Measurements from ENCODE around the gene MSRB3. TPM values are rescaled to one million over a fixed set of nuclear protein-coding genes. Genes with fewer than 3 reads are reported as not detected.

Gene MSRB3
- total RNA-seq, 6 donors from 2014 or later: 15.7 to 76.3 (median 30.4) TPM

- no peak overlapping the region for H3K4me3 ChIP-seq
- no peak overlapping the region for H3K27ac ChIP-seq
- 59 to 72% methylated on average over 3 of the region's 3 CpGs for WGBS, 2 donors
- DNase-seq (no peak), ATAC-seq (ENCODE audit: low FRiP score in 2 of 2) (no peak)
- H3K4me1 ChIP-seq: no peaks in the 10 kb centered on the region
- no peaks in the 10 kb centered on the region for H3K9me3 ChIP-seq
- TF ChIP-seq POLR2A (IDR thresholded peaks at IDR 0.05): no peak
- no peak for TF ChIP-seq CTCF (IDR thresholded peaks at IDR 0.05)
- TF ChIP-seq EP300 (IDR thresholded peaks at IDR 0.05): no peak
- TF ChIP-seq POLR2AphosphoS5 (IDR thresholded peaks at IDR 0.05): no peak
- no peaks in the 10 kb centered on the region for H3K36me3 ChIP-seq
- H3K27me3 ChIP-seq: no peaks in the 10 kb centered on the region
Observed at GRCh38 chr12:65319688-65320200, 41.3 kb downstream of the MSRB3 start.

GRCh38 chr12:65323070-65323469 is 44.6 kb downstream of the MSRB3 start:
- no peak overlapping the region for H3K27ac ChIP-seq
- TF ChIP-seq POLR2AphosphoS5 (IDR thresholded peaks at IDR 0.05) (no peak), CTCF (IDR thresholded peaks at IDR 0.05) (no peak), EP300 (IDR thresholded peaks at IDR 0.05) (no peak), POLR2A (IDR thresholded peaks at IDR 0.05) (no peak)
- no peaks in the 10 kb centered on the region for H3K27me3 ChIP-seq
- no peak for ATAC-seq (ENCODE audit: low FRiP score in 2 of 2)
- H3K9me3 ChIP-seq: no peaks in the 10 kb centered on the region
- no peak for DNase-seq
- H3K4me1 ChIP-seq: no peaks in the 10 kb centered on the region
- H3K36me3 ChIP-seq: no peaks in the 10 kb centered on the region
- no peak overlapping the region for H3K4me3 ChIP-seq
- 70 to 71% methylated on average over 5 of the region's 5 CpGs for WGBS, 2 donors

- DNase-seq (no peak), ATAC-seq (ENCODE audit: low FRiP score in 2 of 2) (no peak)
- Histone ChIP-seq H3K36me3 (peaks cover 0 to 5% (median 0%) of the 10 kb centered on the region in 4 donors), H3K4me1 (no peaks in the 10 kb centered on the region), H3K27ac (no peak overlapping the region), H3K27me3 (no peaks in the 10 kb centered on the region), H3K9me3 (no peaks in the 10 kb centered on the region), H3K4me3 (no peak overlapping the region)
- TF ChIP-seq CTCF (IDR thresholded peaks at IDR 0.05): no peak
- no peak for TF ChIP-seq POLR2AphosphoS5 (IDR thresholded peaks at IDR 0.05)
- TF ChIP-seq EP300 (IDR thresholded peaks at IDR 0.05): no peak
- no peak for TF ChIP-seq POLR2A (IDR thresholded peaks at IDR 0.05)
- WGBS, 2 donors: 66 to 77% methylated on average over 2 of the region's 2 CpGs
Observed at GRCh38 chr12:65324056-65324455, 45.6 kb downstream of the MSRB3 start.

GRCh38 chr12:65324551-65324950 is 46.1 kb downstream of the MSRB3 start:
- peaks cover 0 to 5% (median 0%) of the 10 kb centered on the region in 4 donors for H3K36me3 ChIP-seq
- DNase-seq (no peak), ATAC-seq (ENCODE audit: low FRiP score in 2 of 2) (no peak)
- 91 to 93% methylated on average over 3 of the region's 3 CpGs for WGBS, 2 donors
- H3K4me3 ChIP-seq: no peak overlapping the region
- no peaks in the 10 kb centered on the region for H3K27me3 ChIP-seq
- H3K4me1 ChIP-seq: no peaks in the 10 kb centered on the region
- no peak overlapping the region for H3K27ac ChIP-seq
- TF ChIP-seq EP300 (IDR thresholded peaks at IDR 0.05) (no peak), CTCF (IDR thresholded peaks at IDR 0.05) (no peak), POLR2A (IDR thresholded peaks at IDR 0.05) (no peak)
- H3K9me3 ChIP-seq: no peaks in the 10 kb centered on the region

- no peaks in the 10 kb centered on the region for H3K27me3 ChIP-seq
- WGBS, 2 donors: 87 to 95% methylated on average over 5 of the region's 5 CpGs
- no peak for DNase-seq
Observed at GRCh38 chr12:65325183-65325582, 46.7 kb downstream of the MSRB3 start.

More at GRCh38 chr12:65325183-65325582, 46.7 kb downstream of the MSRB3 start:
- H3K4me1 ChIP-seq: no peaks in the 10 kb centered on the region
- TF ChIP-seq POLR2A (IDR thresholded peaks at IDR 0.05) (no peak), EP300 (IDR thresholded peaks at IDR 0.05) (no peak), POLR2AphosphoS5 (IDR thresholded peaks at IDR 0.05) (no peak), CTCF (IDR thresholded peaks at IDR 0.05) (no peak)
- no peaks in the 10 kb centered on the region for H3K9me3 ChIP-seq
- no peak overlapping the region for H3K27ac ChIP-seq
- H3K36me3 ChIP-seq: peaks cover 0 to 5% (median 0%) of the 10 kb centered on the region in 4 donors
- no peak for ATAC-seq (ENCODE audit: low FRiP score in 2 of 2)
- H3K4me3 ChIP-seq: no peak overlapping the region
